GM18951 (cell line): Measurements from ENCODE around the gene PSRC1.

Experiments used
- POLR2A ChIP-seq: IDR thresholded peaks from 4 replicates; pipeline ENCODE4 v1.6.1; 2011; ENCODE audit warnings: mild to moderate bottlenecking; ENCODE audit not compliant: insufficient read length, insufficient read depth; ENCODE audit errors: extremely low read depth
- in situ Hi-C: fragments of 300-500 bp; cut with MboI; formaldehyde crosslinking; loops from one replicate; pipeline ENCODE4 v1.12.0; 2022; ENCODE audit warnings: low sequenced_read_pairs, mixed read lengths, inconsistent platforms; ENCODE audit not compliant: unreplicated experiment

PSRC1 gene

GRCh38 chr1:109237512-109237911 lies 45.4 kb downstream of the PSRC1 start:
- in situ Hi-C loops, result no loop called here
- TF ChIP-seq POLR2A, result no peak

GRCh38 chr1:109235137-109235536 lies 47.8 kb downstream of the PSRC1 start:
- in situ Hi-C loops, result no loop called here
- no peak for TF ChIP-seq POLR2A

- in situ Hi-C loops, result no loop called here
Measured at GRCh38 chr1:109231066-109231465, 51.9 kb downstream of the PSRC1 start.

More at GRCh38 chr1:109231066-109231465, 51.9 kb downstream of the PSRC1 start:
- TF ChIP-seq POLR2A, result no peak
